B cell (primary cell): ENCODE measurements around the gene VN1R5. TPM values are rescaled to one million over a fixed set of nuclear protein-coding genes. Genes with fewer than 3 reads are reported as not detected.

ENCODE experiments used
- ATAC-seq: fragments of 200-7000 bp; cut with Tn5 transposase; one replicate; pipeline ENCODE4 v1.10.0; 2021; ENCODE audit warnings: low read depth, mild to moderate bottlenecking, moderate number of reproducible peaks, moderate library complexity
- CTCF ChIA-PET: fragments of 350-600 bp; sonication (Branson Sonifier 250); formaldehyde crosslinking; loops from one replicate; lab custom pipeline; 2021; ENCODE audit warnings: antibody characterized with exemption, inconsistent platforms; lab: Charles Lee
- POLR2A ChIA-PET: fragments of 350-600 bp; sonication (Branson Sonifier 250); formaldehyde crosslinking; loops from one replicate; lab custom pipeline; 2021; ENCODE audit warnings: antibody characterized with exemption; lab: Charles Lee
- DNase-seq: peaks from one replicate; pipeline ENCODE4 v3.0.0; 2013
- H2AFZ ChIP-seq: 2 replicates; pipeline ENCODE4 v1.6.1; 2012; ENCODE audit warnings: mild to moderate bottlenecking, low read depth, low read length; ENCODE audit not compliant: insufficient read depth, poor library complexity, severe bottlenecking
- H3K27ac ChIP-seq, 2 donors: 1 replicate in 1 of 2; 2 replicates in 1 of 2; pipeline ENCODE4 v1.5.1; 2012 to 2013; ENCODE audit warnings: low read length in 2 of 2, mild to moderate bottlenecking in 2 of 2, moderate library complexity in 1 of 2
- H3K27me3 ChIP-seq, 4 experiments: fragments of 200-600 bp in 1 of 4; sonication (generic) in 1 of 4; replicated peaks in 1 of 4; 1 replicate in 2 of 4; 2 replicates in 2 of 4; pipeline versions ENCODE4 v1.6.1 to v1.7.0; 2013 to 2016; ENCODE audit warnings: low read length in 3 of 4, mild to moderate bottlenecking in 2 of 4, mixed read lengths in 1 of 4, moderate library complexity in 1 of 4; ENCODE audit not compliant: insufficient read depth in 4 of 4, control insufficient read depth in 3 of 4; ENCODE audit errors: control extremely low read depth in 1 of 4
- H3K36me3 ChIP-seq, 2 experiments: replicated peaks in 1 of 2; 1 replicate in 1 of 2; 2 replicates in 1 of 2; pipeline versions ENCODE4 v1.6.1 to v1.7.1; 2013; ENCODE audit warnings: low read length in 1 of 2; ENCODE audit not compliant: insufficient read depth in 2 of 2, control insufficient read depth in 1 of 2; ENCODE audit errors: control extremely low read depth in 1 of 2, extremely low read depth in 1 of 2
- H3K4me1 ChIP-seq, 2 donors: fragments of 200-600 bp in 1 of 2; sonication (generic) in 1 of 2; 1 replicate in 1 of 2; 2 replicates in 1 of 2; pipeline versions ENCODE4 v1.5.1 to v1.6.1; 2013 to 2017; ENCODE audit warnings: low read length in 2 of 2; ENCODE audit not compliant: control insufficient read depth in 2 of 2, insufficient read depth in 2 of 2
- H3K4me2 ChIP-seq: replicated peaks from 2 replicates; pipeline ENCODE3; 2012; ENCODE audit warnings: mild to moderate bottlenecking, low read depth, low read length; ENCODE audit not compliant: poor library complexity, severe bottlenecking
- H3K4me3 ChIP-seq, 5 experiments: fragments of 200-600 bp in 1 of 5; sonication (generic) in 1 of 5; 1 replicate in 3 of 5; 2 replicates in 2 of 5; pipeline versions ENCODE4 v1.5.1 to v1.7.0; 2011 to 2016; ENCODE audit warnings: low read length in 4 of 5, mild to moderate bottlenecking in 4 of 5, low read depth in 2 of 5, control low read depth in 1 of 5, moderate library complexity in 1 of 5; ENCODE audit not compliant: insufficient read depth in 1 of 5; ENCODE audit errors: control extremely low read depth in 1 of 5, extremely low read depth in 1 of 5
- H3K79me2 ChIP-seq: fragments of 200-600 bp; sonication (generic); one replicate; pipeline ENCODE4 v1.6.0; 2016; ENCODE audit warnings: low read length; ENCODE audit not compliant: control insufficient read depth, insufficient read depth
- H3K9ac ChIP-seq: fragments of 200-600 bp; sonication (generic); 2 replicates; pipeline ENCODE4 v1.6.1; 2017; ENCODE audit warnings: mild to moderate bottlenecking, low read length, moderate library complexity
- H3K9me3 ChIP-seq, 3 donors: one replicate each; pipeline versions ENCODE4 v1.6.1 to v1.7.1; 2013; ENCODE audit warnings: low read length in 2 of 3; ENCODE audit not compliant: control insufficient read depth in 2 of 3, insufficient read depth in 1 of 3; ENCODE audit errors: control extremely low read depth in 1 of 3
- H4K20me1 ChIP-seq: 2 replicates; pipeline ENCODE4 v1.6.0; 2012; ENCODE audit warnings: mild to moderate bottlenecking, low read length; ENCODE audit not compliant: insufficient read depth, control insufficient read depth, poor library complexity, severe bottlenecking
- H3K27ac Mint-ChIP-seq: one replicate; pipeline ENCODE4 v1.8.0; 2021; ENCODE audit warnings: mixed read lengths
- H3K27me3 Mint-ChIP-seq: one replicate; pipeline ENCODE4 v1.8.0; 2021; ENCODE audit warnings: mixed read lengths
- H3K4me1 Mint-ChIP-seq: one replicate; pipeline ENCODE4 v1.8.0; 2021; ENCODE audit warnings: mixed read lengths
- H3K4me3 Mint-ChIP-seq: one replicate; pipeline ENCODE4 v1.8.0; 2021; ENCODE audit warnings: mixed read lengths
- H3K9me3 Mint-ChIP-seq: one replicate; pipeline ENCODE4 v1.8.0; 2022; ENCODE audit warnings: mixed read lengths; ENCODE audit not compliant: insufficient read depth
- EZH2 ChIP-seq: IDR thresholded peaks from 2 replicates; pipeline ENCODE4 v1.6.1; 2012; ENCODE audit warnings: borderline replicate concordance, low read depth, mild to moderate bottlenecking, moderate library complexity, low read length; ENCODE audit not compliant: insufficient read depth, poor library complexity, severe bottlenecking
- WGBS: methylation state at CpG from one replicate; pipeline ENCODE4 v1.1.5; 2013; ENCODE audit warnings: missing lambda C conversion rate; ENCODE audit not compliant: insufficient coverage; 5-methylcytosine and 5-hydroxymethylcytosine counted together
- intact Hi-C: fragments of 100-400 bp; cut with micrococcal nuclease; formaldehyde crosslinking; loops from one replicate; pipeline ENCODE4 v1.10.0; 2022
- polyA plus RNA-seq: library from polyadenylated mRNA; depleted of rRNA; stranded (reverse); fragments of >200 nt; gene quantifications from 2 replicates; pipeline ENCODE4 v1.2.3, GENCODE V29; 2012
- total RNA-seq, 2 donors: library from RNA; stranded (reverse); fragments of 120-200 nt in 1 of 2; gene quantifications; 1 replicate in 1 of 2; 2 replicates in 1 of 2; pipeline versions ENCODE4 v1.2.3 to v1.2.4, GENCODE V29; 2013 to 2022
- TF ChIP-seq, protein P1 (sequence below): fragments of 200-600 bp; IDR thresholded peaks from one replicate; pipeline ENCODE4 v1.8.0; 2022; ENCODE audit warnings: antibody characterized with exemption, mild to moderate bottlenecking

The VN1R5 gene
- total and polyA plus RNA-seq, 2 donors (not counting 1 experiment from before 2014, with no cell fraction given): not detected

DNA sequence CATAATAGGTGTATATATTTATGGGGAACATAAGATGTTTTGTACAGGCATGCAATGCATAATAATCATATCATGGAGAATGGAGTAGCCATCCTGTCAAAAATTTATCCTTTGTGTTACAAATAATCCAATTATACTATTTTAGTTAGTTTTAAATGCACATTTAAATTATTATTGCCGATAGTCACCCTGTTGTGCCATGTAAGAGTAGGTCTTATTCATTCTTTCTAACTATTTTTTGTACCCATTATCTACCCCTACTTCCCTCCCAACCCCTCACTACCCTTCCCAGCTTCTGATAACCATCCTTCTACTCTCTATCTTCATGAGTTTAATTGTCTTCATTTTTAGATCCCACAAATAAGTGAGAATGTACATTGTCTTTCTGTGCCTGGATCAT lies 8.3 kb upstream of the VN1R5 start:
- Histone ChIP-seq H3K4me1 (no peaks in the 10 kb centered on the region), H3K9me3 (peaks cover 4 to 18% (median 10%) of the 10 kb centered on the region in 3 donors), H2AFZ (no peak overlapping the region), H3K27me3 (no peaks in the 10 kb centered on the region), H3K9ac (no peak overlapping the region), H3K79me2 (no peaks in the 10 kb centered on the region), H3K36me3 (no peaks in the 10 kb centered on the region), H3K4me3 (no peak overlapping the region), H3K4me2 (no peak overlapping the region), H4K20me1 (no peaks in the 10 kb centered on the region), H3K27ac (no peak overlapping the region)
- WGBS: no CpG with 5 or more reads among the region's 1 CpG
- Mint-ChIP-seq H3K4me1 (no peaks in the 10 kb centered on the region), H3K4me3 (no peak overlapping the region), H3K9me3 (peaks cover 17% of the 10 kb centered on the region), H3K27me3 (peaks cover 11% of the 10 kb centered on the region), H3K27ac (no peak overlapping the region)
- ChIA-PET CTCF (no interaction called here), POLR2A (no interaction called here)
- TF ChIP-seq, protein P1, sequence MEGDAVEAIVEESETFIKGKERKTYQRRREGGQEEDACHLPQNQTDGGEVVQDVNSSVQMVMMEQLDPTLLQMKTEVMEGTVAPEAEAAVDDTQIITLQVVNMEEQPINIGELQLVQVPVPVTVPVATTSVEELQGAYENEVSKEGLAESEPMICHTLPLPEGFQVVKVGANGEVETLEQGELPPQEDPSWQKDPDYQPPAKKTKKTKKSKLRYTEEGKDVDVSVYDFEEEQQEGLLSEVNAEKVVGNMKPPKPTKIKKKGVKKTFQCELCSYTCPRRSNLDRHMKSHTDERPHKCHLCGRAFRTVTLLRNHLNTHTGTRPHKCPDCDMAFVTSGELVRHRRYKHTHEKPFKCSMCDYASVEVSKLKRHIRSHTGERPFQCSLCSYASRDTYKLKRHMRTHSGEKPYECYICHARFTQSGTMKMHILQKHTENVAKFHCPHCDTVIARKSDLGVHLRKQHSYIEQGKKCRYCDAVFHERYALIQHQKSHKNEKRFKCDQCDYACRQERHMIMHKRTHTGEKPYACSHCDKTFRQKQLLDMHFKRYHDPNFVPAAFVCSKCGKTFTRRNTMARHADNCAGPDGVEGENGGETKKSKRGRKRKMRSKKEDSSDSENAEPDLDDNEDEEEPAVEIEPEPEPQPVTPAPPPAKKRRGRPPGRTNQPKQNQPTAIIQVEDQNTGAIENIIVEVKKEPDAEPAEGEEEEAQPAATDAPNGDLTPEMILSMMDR: no peak
- no peak for DNase-seq
- ATAC-seq: no peak
- intact Hi-C loops: no loop called here

DNA sequence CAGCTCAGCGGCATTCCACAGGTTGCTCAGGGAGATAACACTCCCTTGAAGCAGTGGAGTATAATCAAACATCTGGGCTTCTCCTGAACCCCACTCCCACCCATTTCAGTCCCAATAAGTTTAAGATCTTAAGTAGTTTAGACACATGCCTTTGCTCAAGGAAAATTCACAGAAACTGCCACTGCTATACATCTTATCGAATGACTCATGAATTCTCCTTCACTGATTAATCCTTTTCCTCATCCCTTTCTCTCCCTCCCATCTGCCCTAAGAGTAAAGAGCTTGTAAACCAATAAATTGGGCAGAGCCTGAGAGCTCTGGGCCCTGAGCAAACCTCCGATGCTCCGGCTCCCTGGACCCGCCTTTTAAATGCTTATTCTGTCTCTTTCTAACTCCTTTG lies 10.2 kb downstream of the VN1R5 start:
- H3K27ac Mint-ChIP-seq: no peak overlapping the region
- no peaks in the 10 kb centered on the region for H3K4me1 Mint-ChIP-seq
- H3K9me3 Mint-ChIP-seq: peaks cover 3% of the 10 kb centered on the region
- Histone ChIP-seq H3K4me1 (no peaks in the 10 kb centered on the region), H3K79me2 (no peaks in the 10 kb centered on the region), H3K27me3 (no peaks in the 10 kb centered on the region), H3K27ac (no peak overlapping the region), H3K36me3 (no peaks in the 10 kb centered on the region), H2AFZ (no peak overlapping the region), H3K4me3 (no peak overlapping the region), H3K4me2 (no peak overlapping the region), H4K20me1 (no peaks in the 10 kb centered on the region), H3K9me3 (peaks cover 0 to 16% (median 2%) of the 10 kb centered on the region in 3 donors), H3K9ac (no peak overlapping the region)
- TF ChIP-seq, protein P1: no peak
- TF ChIP-seq EZH2: no peak
- peaks cover 6% of the 10 kb centered on the region for H3K27me3 Mint-ChIP-seq
- 100% methylated on average over 1 of the region's 5 CpGs for WGBS
- CTCF ChIA-PET: no interaction called here
- POLR2A ChIA-PET: no interaction called here
- H3K4me3 Mint-ChIP-seq: no peak overlapping the region
- DNase-seq (no peak), ATAC-seq (no peak)
- intact Hi-C loops: no loop called here
